ENCODE results near the gene NOTCH3.

- no peak for TF ChIP-seq POLR2AphosphoS5 (IDR thresholded peaks at IDR 0.05; ENCODE audit: borderline replicate concordance, low read depth, low read length)
- TF ChIP-seq EZH2 (IDR thresholded peaks at IDR 0.05) = no peak
- TF ChIP-seq FOXP2 (optimal IDR thresholded peaks at IDR 0.05; ENCODE audit: control extremely low read depth, extremely low read length, insufficient read depth) = no peak
These were observed 15.6 kb upstream of the NOTCH3 start for GRCh38 chr19:15216363-15216762.

All from SK-N-MC (cell line).